Measurements from ENCODE around the gene CAPNS1.
"Not testable (repeated sequence)": the region's sequence is repeated elsewhere in the genome, so short reads cannot be mapped to it uniquely, and the experiment has no call there.

CAPNS1 gene

GRCh38 chr19:36151144-36152018, 11.5 kb downstream of the CAPNS1 start:
- no peak for DNase-seq (ENCODE audit: low read depth)

DNA sequence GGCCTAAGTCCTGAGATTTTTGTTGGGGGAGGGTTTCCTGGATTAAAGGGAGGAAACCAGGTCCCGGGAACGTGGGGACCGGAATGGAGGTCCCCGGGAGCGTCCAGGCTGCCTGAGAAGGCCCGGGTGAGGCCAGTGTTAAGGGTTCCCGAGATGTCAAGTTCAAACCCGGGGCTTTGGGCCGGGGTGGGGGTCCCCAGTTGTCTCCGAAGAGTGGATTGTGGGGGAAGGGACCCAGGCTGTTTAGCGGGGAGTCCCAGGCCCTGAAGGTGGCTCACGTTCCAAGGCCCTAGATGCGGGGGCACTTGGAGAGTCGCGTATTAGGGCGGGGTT, 12.1 kb downstream of the CAPNS1 start:
- DNase-seq (ENCODE audit: low read depth): no peak

- DNase-seq (ENCODE audit: low read depth): no peak
Observed at GRCh38 chr19:36152352-36153091, 12.7 kb downstream of the CAPNS1 start, which contains the start of gene COX7A1. TSS of gene COX7A1 (minus strand) at chr19:36152447. CDS start at chr19:36152407, 40 bp downstream.

DNA sequence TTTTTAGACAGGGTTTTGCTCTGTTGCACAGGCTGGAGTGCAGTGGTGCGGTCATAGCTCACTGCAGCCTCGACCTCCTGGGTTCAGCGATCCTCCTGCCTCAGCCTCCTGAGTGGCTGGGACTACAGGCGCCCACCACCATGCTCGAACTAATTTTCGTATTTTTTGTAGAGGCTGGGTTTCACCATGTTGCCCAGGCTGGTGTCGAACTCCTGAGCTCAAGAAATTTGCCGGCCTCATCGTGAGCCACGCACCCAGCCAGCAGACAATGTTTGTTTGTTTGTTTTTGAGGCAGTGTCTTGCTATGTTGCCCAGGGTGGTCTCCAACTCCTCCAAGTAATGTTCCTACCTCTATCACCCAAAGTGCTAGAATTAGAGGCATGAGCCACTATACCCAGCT, 13.3 kb downstream of the CAPNS1 start:
- no peak for DNase-seq (ENCODE audit: low read depth)

DNA sequence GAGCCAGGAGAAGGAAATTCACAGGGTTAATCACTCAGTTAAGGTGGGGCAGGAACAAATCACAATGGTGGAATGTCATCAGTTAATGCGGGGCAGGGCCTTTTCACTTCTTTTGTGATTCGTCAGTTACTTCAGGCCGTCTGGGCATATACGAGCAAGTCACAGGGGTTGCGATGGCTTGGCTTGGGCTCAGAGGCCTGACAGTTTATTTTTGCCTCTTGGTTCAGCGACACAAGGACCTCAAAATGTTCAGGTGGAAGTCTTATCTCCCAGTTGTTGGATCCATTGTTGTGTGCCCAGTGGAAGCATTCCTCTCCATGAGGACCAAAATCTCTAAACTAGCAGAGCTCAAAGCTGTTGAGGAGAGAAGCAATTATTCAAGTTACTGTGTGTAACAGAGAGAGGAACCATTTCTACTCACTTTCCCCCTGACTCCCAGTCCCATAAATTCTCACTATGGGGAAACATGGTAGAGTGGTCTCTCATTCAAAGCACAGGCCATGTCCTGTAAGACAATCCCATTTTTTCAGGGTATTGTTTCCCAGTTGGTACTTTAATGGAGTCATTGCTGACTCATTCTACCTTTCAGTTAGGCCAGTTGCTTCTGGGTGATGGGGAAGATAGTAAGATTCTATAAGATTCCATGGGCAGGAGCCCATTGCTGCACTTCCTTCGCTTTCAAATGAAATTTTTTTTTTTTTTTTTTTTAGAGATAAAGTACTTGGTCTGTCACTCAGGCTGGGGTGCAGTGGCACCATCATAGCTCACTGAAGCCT, 21.1 kb downstream of the CAPNS1 start:
- no peak for DNase-seq (ENCODE audit: low read depth)

GRCh38 chr19:36163813-36164212, 23.9 kb downstream of the CAPNS1 start:
- no peak for DNase-seq (ENCODE audit: low read depth)

- no peak for DNase-seq (ENCODE audit: low read depth)
Observed at GRCh38 chr19:36169084-36169760, 29.4 kb downstream of the CAPNS1 start.

DNA sequence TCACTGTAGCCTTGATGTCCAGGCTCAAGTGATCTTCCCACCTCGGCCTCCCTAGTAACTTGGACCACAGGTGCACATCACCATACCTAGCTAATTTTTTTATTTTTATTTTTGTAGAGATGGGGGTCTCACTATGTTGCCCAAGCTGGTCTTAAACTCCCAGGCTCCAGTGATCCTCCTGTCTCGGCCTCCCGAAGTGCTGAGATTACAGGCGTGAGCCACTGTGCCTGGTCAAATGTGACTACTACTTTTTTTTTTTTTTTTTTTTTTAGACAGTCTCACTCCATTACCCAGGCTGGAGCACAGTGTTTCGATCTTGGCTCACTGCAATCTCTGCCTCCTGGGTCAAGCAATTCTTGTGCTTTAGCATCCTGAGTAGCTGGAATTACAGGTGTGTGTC, 33.0 kb downstream of the CAPNS1 start:
- DNase-seq (ENCODE audit: low read depth): no peak

GRCh38 chr19:36173846-36174245, 34.0 kb downstream of the CAPNS1 start:
- not testable (repeated sequence) for DNase-seq (ENCODE audit: low read depth)

- DNase-seq (ENCODE audit: low read depth): not testable (repeated sequence)
Observed at GRCh38 chr19:36179077-36179476, 39.2 kb downstream of the CAPNS1 start.

DNA sequence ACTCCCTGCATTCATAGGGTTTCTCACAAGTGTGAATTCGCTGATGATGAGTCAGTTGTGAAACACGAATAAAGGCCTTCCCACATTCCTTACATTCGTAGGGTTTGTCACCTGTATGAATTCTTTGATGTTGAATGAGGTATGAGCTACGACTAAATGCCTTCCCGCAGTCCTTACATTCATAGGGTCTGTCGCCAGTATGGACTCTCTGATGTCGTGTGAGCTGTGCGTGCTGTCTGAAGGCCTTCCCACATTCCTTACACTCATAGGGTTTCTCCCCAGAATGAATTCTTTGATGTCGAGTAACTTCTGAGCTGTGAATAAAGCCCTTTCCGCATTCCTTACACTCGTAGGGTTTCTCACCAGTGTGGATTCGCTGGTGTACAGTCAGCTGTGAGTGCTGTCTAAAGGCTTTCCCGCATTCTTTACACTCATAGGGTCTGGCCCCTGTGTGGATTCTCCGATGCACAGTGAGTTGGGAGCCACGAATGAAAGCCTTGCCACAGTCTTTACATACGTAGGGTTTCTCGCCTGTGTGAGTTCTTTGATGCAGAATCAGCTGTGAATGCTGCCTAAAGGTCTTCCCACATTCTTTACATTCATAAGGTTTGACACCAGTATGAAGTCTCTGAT, 42.9 kb downstream of the CAPNS1 start:
- DNase-seq (ENCODE audit: low read depth): no peak

GRCh38 chr19:36183245-36183628, 43.4 kb downstream of the CAPNS1 start:
- no peak for DNase-seq (ENCODE audit: low read depth)

DNA sequence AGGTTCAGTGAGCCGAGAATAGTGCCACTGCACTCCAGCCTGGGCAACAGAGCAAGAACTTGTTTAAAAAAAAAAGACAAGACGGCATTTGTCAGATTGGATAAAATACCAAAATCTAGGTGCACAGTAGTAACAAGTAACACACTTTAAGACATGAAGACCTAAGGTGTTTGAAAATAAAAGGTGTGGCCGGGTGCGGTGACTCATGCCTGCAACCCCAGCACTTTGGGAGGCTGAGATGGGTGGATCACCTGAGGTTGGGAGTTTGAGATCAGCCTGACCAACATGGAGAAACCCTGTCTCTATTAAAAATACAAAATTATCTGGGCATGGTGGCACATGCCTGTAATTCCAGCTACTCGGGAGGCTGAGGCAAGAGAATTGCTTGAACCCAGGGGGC, 46.9 kb downstream of the CAPNS1 start:
- not testable (repeated sequence) for DNase-seq (ENCODE audit: low read depth)

DNA sequence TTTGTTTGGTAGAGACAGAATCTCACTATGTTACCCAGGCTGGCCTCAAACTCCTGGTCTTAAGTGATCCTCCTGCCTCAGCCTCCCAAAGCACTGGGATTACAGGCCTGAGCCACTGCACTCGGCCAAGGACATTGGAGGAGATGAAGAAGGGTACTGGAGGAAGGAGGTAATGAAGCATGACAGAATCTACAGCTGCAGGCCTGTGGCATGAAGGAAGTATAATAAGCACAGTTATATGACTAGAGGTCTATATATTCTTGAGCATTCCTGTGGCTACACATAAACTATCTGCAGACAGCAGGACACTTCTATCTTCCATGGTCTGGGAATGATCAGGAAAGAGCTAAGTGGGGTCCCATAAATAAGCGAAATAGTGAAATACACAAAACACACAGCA, 56.4 kb downstream of the CAPNS1 start:
- no peak for DNase-seq (ENCODE audit: low read depth)

GRCh38 chr19:36198119-36198518, 58.3 kb downstream of the CAPNS1 start:
- no peak for DNase-seq (ENCODE audit: low read depth)
